HepG2 (cell line): ENCODE results near the gene ABCC3. TPM values are rescaled to one million over a fixed set of nuclear protein-coding genes. Genes with fewer than 3 reads are reported as not detected.

Experiments used
- CENPX ChIP-seq: sonication (generic); formaldehyde crosslinking; IDR thresholded peaks from 2 replicates; pipeline ENCODE4 v1.9.0; 2021; ENCODE audit warnings: mild to moderate bottlenecking, missing genetic modification reagents, moderate library complexity
- FOXK1 ChIP-seq: sonication (generic); formaldehyde crosslinking; IDR thresholded peaks from 2 replicates; pipeline ENCODE4 v1.4.0; 2020; ENCODE audit warnings: low read depth, missing genetic modification reagents, borderline replicate concordance
- GATA4 ChIP-seq: sonication (generic); IDR thresholded peaks from 2 replicates; pipeline ENCODE4 v1.6.1; 2016; ENCODE audit warnings: antibody characterized with exemption, low read depth, borderline replicate concordance
- IKZF5 ChIP-seq: IDR thresholded peaks from 2 replicates; pipeline ENCODE4 v1.6.1; 2018; ENCODE audit warnings: missing genetic modification reagents, mild to moderate bottlenecking, missing compliant biosample characterization
- KMT2B ChIP-seq: IDR thresholded peaks from 2 replicates; pipeline ENCODE4 v1.6.1; 2016; ENCODE audit warnings: missing genetic modification reagents, missing compliant biosample characterization
- PRDM10 ChIP-seq: sonication (generic); formaldehyde crosslinking; IDR thresholded peaks from 2 replicates; pipeline ENCODE4 v1.4.0; 2020; ENCODE audit warnings: low read depth, missing genetic modification reagents
- TOE1 ChIP-seq: sonication (generic); formaldehyde crosslinking; IDR thresholded peaks from 2 replicates; pipeline ENCODE4 v1.4.0; 2020; ENCODE audit warnings: mild to moderate bottlenecking, missing genetic modification reagents
- YEATS2 ChIP-seq: sonication (generic); formaldehyde crosslinking; IDR thresholded peaks from 2 replicates; pipeline ENCODE4 v1.4.0; 2020; ENCODE audit warnings: missing genetic modification reagents, borderline replicate concordance
- ZBTB8A ChIP-seq: sonication (generic); formaldehyde crosslinking; IDR thresholded peaks from 2 replicates; pipeline ENCODE4 v1.4.0; 2020; ENCODE audit warnings: mild to moderate bottlenecking, low read depth, missing genetic modification reagents, borderline replicate concordance
- ZFP37 ChIP-seq: sonication (generic); formaldehyde crosslinking; IDR thresholded peaks from 2 replicates; pipeline ENCODE4 v1.4.0; 2020; ENCODE audit warnings: missing genetic modification reagents, borderline replicate concordance
- ZFP90 ChIP-seq: sonication (generic); formaldehyde crosslinking; IDR thresholded peaks from 2 replicates; pipeline ENCODE4 v1.8.0; 2022; ENCODE audit warnings: missing genetic modification reagents, mild to moderate bottlenecking, inconsistent platforms, borderline replicate concordance
- ZNF121 ChIP-seq: sonication (generic); formaldehyde crosslinking; IDR thresholded peaks from 2 replicates; pipeline ENCODE4 v1.5.0; 2020; ENCODE audit warnings: mild to moderate bottlenecking, missing genetic modification reagents
- ZNF547 ChIP-seq: sonication (generic); formaldehyde crosslinking; IDR thresholded peaks from 2 replicates; pipeline ENCODE4 v1.5.1; 2020; ENCODE audit warnings: mild to moderate bottlenecking, missing genetic modification reagents
- ZNF615 ChIP-seq: sonication (generic); formaldehyde crosslinking; IDR thresholded peaks from 2 replicates; pipeline ENCODE4 v1.5.0; 2020; ENCODE audit warnings: mild to moderate bottlenecking, missing genetic modification reagents, borderline replicate concordance
- polyA plus RNA-seq, 8 experiments: library from polyadenylated mRNA; depleted of rRNA in 3 of 8; stranded (reverse) in 7 of 8; unstranded in 1 of 8; fragments of >200 nt; fragmentation: Illumina TruSeq in 4 of 8; extraction: Trizol in 4 of 8; gene quantifications; 2 replicates each; pipeline versions ENCODE4 v1.2.1 to v1.2.3, GENCODE V29; 2011 to 2016; ENCODE audit warnings: low read depth in 4 of 8, missing spikeins in 1 of 8, mixed read lengths in 1 of 8; ENCODE audit not compliant: insufficient read depth in 1 of 8
- total RNA-seq, 5 experiments: library from RNA; depleted of rRNA; stranded (reverse); fragments of >200 nt; fragmentation: Illumina TruSeq; extraction: Trizol; gene quantifications; 2 replicates each; pipeline ENCODE4 v1.2.3, GENCODE V29; 2016; ENCODE audit warnings: low read depth in 1 of 5
- TF ChIP-seq, protein P1 (sequence below): sonication (generic); formaldehyde crosslinking; IDR thresholded peaks from 2 replicates; pipeline ENCODE4 v1.4.0; 2020; ENCODE audit warnings: missing genetic modification reagents, mild to moderate bottlenecking, borderline replicate concordance
- TF ChIP-seq, protein P2 (sequence below): IDR thresholded peaks from 2 replicates; pipeline ENCODE4 v1.6.1; 2016; ENCODE audit warnings: missing genetic modification reagents, missing compliant biosample characterization
- TF ChIP-seq, protein P3 (sequence below): sonication (generic); formaldehyde crosslinking; IDR thresholded peaks from 2 replicates; pipeline ENCODE4 v1.8.0; 2022; ENCODE audit warnings: mild to moderate bottlenecking, missing genetic modification reagents, borderline replicate concordance

The ABCC3 gene
- total and polyA plus RNA-seq, 2 of the 13 experiments (the other 11 are each of a cell fraction or from before 2014, with no cell fraction given) = 25.2 to 50.7 TPM

DNA sequence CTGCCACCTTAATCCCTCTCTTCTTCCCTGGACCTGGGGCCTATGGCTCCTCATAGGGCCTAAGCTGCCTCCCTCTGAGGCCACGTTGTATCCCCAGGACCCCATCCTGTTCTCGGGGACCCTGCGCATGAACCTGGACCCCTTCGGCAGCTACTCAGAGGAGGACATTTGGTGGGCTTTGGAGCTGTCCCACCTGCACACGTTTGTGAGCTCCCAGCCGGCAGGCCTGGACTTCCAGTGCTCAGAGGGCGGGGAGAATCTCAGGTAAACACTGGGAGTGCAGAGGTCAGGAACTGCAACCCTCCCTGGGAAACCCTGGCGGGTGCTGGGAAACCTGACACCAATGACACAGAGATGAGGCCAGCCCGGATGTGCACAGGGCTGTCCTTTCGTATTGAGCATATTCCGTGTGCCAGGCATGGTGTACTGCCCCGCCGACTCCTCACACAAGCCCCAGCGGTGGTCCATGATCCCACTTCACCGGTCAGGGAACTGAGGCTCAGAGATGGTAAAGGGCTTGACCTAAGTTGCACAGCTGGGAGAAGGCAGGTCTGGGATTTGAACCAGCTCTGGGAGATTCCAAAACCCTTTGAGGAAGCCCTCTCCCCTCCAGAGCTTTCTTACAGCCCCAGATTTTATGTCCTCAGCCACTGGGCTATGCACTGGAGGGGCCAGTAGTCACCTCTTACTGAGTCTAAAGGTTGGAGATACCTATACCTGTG lies 50.1 kb downstream of the ABCC3 start (continued):
- peak; percentile 78 for TF ChIP-seq KMT2B (CRISPR knock-in tag)
- TF ChIP-seq ZNF121 (CRISPR knock-in tag) = peak; percentile 88
- peak; percentile 86; the same call in 1 of the 2 replicates for TF ChIP-seq YEATS2
- TF ChIP-seq CENPX (CRISPR knock-in tag) = no peak
- peak; percentile 98 for TF ChIP-seq IKZF5 (CRISPR knock-in tag)
- TF ChIP-seq ZFP90 (CRISPR knock-in tag) = peak; percentile 84
- no peak for TF ChIP-seq ZBTB8A (CRISPR knock-in tag)
- peak; percentile 81; the same call in 1 of the 2 replicates for TF ChIP-seq ZNF547
- TF ChIP-seq, protein P1, sequence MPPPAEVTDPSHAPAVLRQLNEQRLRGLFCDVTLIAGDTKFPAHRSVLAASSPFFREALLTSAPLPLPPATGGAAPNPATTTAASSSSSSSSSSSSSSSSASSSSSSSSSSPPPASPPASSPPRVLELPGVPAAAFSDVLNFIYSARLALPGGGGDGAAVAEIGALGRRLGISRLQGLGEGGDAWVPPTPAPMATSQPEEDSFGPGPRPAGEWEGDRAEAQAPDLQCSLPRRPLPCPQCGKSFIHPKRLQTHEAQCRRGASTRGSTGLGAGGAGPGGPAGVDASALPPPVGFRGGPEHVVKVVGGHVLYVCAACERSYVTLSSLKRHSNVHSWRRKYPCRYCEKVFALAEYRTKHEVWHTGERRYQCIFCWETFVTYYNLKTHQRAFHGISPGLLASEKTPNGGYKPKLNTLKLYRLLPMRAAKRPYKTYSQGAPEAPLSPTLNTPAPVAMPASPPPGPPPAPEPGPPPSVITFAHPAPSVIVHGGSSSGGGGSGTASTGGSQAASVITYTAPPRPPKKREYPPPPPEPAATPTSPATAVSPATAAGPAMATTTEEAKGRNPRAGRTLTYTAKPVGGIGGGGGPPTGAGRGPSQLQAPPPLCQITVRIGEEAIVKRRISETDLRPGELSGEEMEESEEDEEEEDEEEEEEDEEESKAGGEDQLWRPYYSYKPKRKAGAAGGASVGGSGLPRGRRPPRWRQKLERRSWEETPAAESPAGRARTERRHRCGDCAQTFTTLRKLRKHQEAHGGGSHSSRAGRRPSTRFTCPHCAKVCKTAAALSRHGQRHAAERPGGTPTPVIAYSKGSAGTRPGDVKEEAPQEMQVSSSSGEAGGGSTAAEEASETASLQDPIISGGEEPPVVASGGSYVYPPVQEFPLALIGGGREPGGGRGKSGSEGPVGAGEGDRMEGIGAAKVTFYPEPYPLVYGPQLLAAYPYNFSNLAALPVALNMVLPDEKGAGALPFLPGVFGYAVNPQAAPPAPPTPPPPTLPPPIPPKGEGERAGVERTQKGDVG = peak; percentile 93; the same call in 1 of the 2 replicates
- TF ChIP-seq TOE1 (CRISPR knock-in tag) = peak; percentile 59; the same call in 1 of the 2 replicates
- TF ChIP-seq PRDM10 (CRISPR knock-in tag) = peak; percentile 88
- TF ChIP-seq, protein P2, sequence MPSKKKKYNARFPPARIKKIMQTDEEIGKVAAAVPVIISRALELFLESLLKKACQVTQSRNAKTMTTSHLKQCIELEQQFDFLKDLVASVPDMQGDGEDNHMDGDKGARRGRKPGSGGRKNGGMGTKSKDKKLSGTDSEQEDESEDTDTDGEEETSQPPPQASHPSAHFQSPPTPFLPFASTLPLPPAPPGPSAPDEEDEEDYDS (CRISPR knock-in tag) = peak; percentile 94
- 0 out of 2 replicates have a peak, but pooled peaks have one; percentile 78 for TF ChIP-seq ZFP37 (CRISPR knock-in tag)
- peak; percentile 64 for TF ChIP-seq ZNF615 (CRISPR knock-in tag)
- TF ChIP-seq, protein P3, sequence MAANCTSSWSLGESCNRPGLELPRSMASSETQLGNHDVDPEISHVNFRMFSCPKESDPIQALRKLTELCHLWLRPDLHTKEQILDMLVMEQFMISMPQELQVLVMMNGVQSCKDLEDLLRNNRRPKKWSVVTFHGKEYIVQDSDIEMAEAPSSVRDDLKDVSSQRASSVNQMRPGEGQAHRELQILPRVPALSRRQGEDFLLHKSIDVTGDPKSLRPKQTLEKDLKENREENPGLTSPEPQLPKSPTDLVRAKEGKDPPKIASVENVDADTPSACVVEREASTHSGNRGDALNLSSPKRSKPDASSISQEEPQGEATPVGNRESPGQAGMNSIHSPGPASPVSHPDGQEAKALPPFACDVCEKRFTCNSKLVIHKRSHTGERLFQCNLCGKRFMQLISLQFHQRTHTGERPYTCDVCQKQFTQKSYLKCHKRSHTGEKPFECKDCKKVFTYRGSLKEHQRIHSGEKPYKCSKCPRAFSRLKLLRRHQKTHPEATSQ (CRISPR knock-in tag) = peak; percentile 74
- TF ChIP-seq FOXK1 (CRISPR knock-in tag) = peak; percentile 98
- TF ChIP-seq GATA4 = peak; percentile 92
